Right lobe of liver (tissue), 6 donors: ENCODE measurements around the gene PRKAR1B. TPM values are rescaled to one million over a fixed set of nuclear protein-coding genes. Genes with fewer than 3 reads are reported as not detected.

ENCODE experiments used
- ATAC-seq, 4 donors: fragments of 200-7000 bp; cut with Tn5 transposase; one replicate each; pipeline ENCODE4 v1.9.1; 2020; ENCODE audit warnings: mild to moderate bottlenecking in 4 of 4, moderate library complexity in 4 of 4
- DNase-seq, 3 donors: peaks; one replicate each; pipeline ENCODE4 v3.0.0-alpha.2; 2020
- H3K27ac ChIP-seq, 3 donors: fragments of 200-600 bp; one replicate each; pipeline ENCODE4 v1.8.0; 2022
- H3K27me3 ChIP-seq, 2 donors: fragments of 200-600 bp; one replicate each; pipeline ENCODE4 v1.8.0; 2022
- H3K36me3 ChIP-seq, 4 donors: fragments of 200-600 bp; sonication (generic) in 1 of 4; one replicate each; pipeline versions ENCODE4 v1.5.1 to v1.8.0; 2017 to 2022; ENCODE audit warnings: control low read depth in 1 of 4
- H3K4me1 ChIP-seq, 4 donors: fragments of 200-600 bp; sonication (generic) in 1 of 4; one replicate each; pipeline versions ENCODE4 v1.5.1 to v1.8.0; 2017 to 2022; ENCODE audit warnings: control low read depth in 1 of 4
- H3K4me3 ChIP-seq, 3 donors: fragments of 200-600 bp; one replicate each; pipeline ENCODE4 v1.8.0; 2022
- H3K9me3 ChIP-seq, 4 donors: fragments of 200-600 bp; sonication (generic) in 1 of 4; one replicate each; pipeline versions ENCODE4 v1.5.1 to v1.8.0; 2017 to 2022; ENCODE audit warnings: control low read depth in 1 of 4
- POLR2A ChIP-seq: fragments of 450-650 bp; IDR thresholded peaks from one replicate; pipeline ENCODE4 v1.6.1; 2017; ENCODE audit warnings: antibody characterized with exemption, mild to moderate bottlenecking
- WGBS: methylation state at CpG from one replicate; pipeline ENCODE4 v1.1.6; 2018; ENCODE audit warnings: low coverage, low lambda C conversion rate; ENCODE audit not compliant: insufficient coverage; ENCODE audit errors: missing lambda C conversion rate; 5-methylcytosine and 5-hydroxymethylcytosine counted together
- intact Hi-C, 2 donors: fragments of 100-400 bp; cut with DNase I; formaldehyde crosslinking; loops; one replicate each; pipeline versions ENCODE4 v1.11.2 to v1.14.1; 2022
- total RNA-seq, 6 experiments: library from RNA; depleted of rRNA in 2 of 6; stranded (reverse); fragments of >200 nt in 2 of 6; fragmentation: NEBNext Ultra II Directional in 3 of 6; extraction: Animal tissue kit (Norgen Biotek cat#: 25700) in 3 of 6; gene quantifications; one replicate each; pipeline versions ENCODE4 v1.1.0 to v1.2.4, GENCODE V29; 2016 to 2023
- TF ChIP-seq, protein P1 (sequence below), 4 donors: fragments of 200-600 bp in 3 of 4; fragments of 450-650 bp in 1 of 4; IDR thresholded peaks; one replicate each; pipeline versions ENCODE4 v1.5.1 to v1.8.0; 2016 to 2022; ENCODE audit warnings: antibody characterized with exemption in 4 of 4, mild to moderate bottlenecking in 2 of 4
- donor health status: DM: no; HTN: yes; CAD: no.
- donor health status: DM: no; HTN: no; CAD: no.
- donor health status: DM: no; HTN: no; CAD: no.
- donor health status: DM: no; HTN: yes; CAD: no.
- donor health status: DM: no; HTN: yes; CAD: no.

The PRKAR1B gene
- total RNA-seq, 6 experiments from 2014 or later: 4.7 to 20.8 (median 11.3) TPM

DNA sequence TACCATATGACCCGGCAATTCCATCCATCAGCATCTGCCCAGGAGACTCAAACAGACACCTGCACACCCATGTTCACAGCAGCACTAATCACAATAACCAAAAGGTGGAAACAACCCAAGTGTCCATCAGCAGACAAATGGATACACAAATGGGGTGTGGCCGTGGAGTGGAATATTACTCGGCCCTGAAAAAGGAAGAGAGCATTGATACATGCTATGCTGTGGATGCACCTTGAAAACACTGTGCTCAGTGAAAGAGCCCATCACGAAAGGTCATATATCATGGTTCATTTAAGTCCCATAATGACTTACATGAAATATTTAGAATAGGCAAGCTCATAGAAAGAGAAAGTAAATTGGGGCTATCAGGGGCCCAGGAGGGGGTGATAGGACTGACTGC lies 58.1 kb downstream of the PRKAR1B start:
- Histone ChIP-seq H3K36me3 (no peaks in the 10 kb centered on the region), H3K4me1 (no peaks in the 10 kb centered on the region), H3K4me3 (no peak overlapping the region), H3K27me3 (no peaks in the 10 kb centered on the region), H3K9me3 (no peaks in the 10 kb centered on the region), H3K27ac (no peak overlapping the region)
- no peak for TF ChIP-seq POLR2A
- TF ChIP-seq, protein P1, sequence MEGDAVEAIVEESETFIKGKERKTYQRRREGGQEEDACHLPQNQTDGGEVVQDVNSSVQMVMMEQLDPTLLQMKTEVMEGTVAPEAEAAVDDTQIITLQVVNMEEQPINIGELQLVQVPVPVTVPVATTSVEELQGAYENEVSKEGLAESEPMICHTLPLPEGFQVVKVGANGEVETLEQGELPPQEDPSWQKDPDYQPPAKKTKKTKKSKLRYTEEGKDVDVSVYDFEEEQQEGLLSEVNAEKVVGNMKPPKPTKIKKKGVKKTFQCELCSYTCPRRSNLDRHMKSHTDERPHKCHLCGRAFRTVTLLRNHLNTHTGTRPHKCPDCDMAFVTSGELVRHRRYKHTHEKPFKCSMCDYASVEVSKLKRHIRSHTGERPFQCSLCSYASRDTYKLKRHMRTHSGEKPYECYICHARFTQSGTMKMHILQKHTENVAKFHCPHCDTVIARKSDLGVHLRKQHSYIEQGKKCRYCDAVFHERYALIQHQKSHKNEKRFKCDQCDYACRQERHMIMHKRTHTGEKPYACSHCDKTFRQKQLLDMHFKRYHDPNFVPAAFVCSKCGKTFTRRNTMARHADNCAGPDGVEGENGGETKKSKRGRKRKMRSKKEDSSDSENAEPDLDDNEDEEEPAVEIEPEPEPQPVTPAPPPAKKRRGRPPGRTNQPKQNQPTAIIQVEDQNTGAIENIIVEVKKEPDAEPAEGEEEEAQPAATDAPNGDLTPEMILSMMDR (IDR thresholded peaks at IDR 0.05): no peak
- intact Hi-C loops: no loop called here
- DNase-seq: no peak
- no peak for ATAC-seq
- 91% methylated on average over 1 of the region's 4 CpGs for WGBS

DNA sequence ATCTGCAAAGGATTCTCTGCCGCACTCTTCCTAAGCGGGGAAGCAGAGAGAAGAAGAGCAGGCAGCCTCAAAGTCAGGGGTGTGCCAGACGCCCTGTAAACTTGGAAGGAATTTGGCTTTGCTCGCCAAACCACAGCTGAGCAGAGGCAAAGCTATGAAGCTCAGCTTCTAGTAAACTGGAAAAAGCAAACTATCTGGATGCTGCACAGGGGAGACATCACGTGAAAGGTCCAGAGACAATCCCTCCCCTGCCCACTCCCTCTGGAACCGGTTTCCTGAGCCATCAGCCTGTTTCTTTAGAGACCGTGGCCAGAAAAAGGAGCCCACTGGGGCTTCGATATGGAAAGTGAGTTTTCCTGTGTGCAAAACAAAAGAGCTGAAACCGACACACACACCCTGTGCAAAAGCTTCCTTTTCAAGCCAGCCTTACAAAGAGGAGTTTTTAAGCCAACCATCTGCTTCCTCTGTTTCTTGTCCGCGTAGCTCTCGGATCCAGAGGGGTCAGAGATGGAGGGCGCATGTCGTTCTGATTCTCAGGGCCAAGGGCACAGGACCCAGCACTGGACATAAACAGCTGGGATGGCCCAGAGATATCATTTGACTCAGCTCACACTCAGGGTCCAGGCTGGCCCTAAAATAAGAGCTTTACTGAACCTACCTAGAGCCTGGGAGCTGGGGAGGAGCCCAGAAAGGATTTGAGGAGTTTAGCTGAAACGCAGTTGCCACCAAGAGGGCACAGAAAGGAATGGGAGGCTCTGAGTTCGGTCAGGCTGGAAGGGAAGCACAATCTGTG lies 58.7 kb downstream of the PRKAR1B start:
- intact Hi-C loops: no loop called here
- 40% methylated on average over 16 of the region's 16 CpGs for WGBS
- no peaks in the 10 kb centered on the region for H3K27me3 ChIP-seq
- no peaks in the 10 kb centered on the region for H3K4me1 ChIP-seq
- no peaks in the 10 kb centered on the region for H3K9me3 ChIP-seq
- ATAC-seq (peak; percentile 33 to 64 (median 50)), DNase-seq (peak in 1 of 3 donors; percentile 22)
- H3K4me3 ChIP-seq: no peak overlapping the region
- TF ChIP-seq, protein P1 (IDR thresholded peaks at IDR 0.05): no peak
- no peak for TF ChIP-seq POLR2A
- no peak overlapping the region for H3K27ac ChIP-seq
- no peaks in the 10 kb centered on the region for H3K36me3 ChIP-seq

DNA sequence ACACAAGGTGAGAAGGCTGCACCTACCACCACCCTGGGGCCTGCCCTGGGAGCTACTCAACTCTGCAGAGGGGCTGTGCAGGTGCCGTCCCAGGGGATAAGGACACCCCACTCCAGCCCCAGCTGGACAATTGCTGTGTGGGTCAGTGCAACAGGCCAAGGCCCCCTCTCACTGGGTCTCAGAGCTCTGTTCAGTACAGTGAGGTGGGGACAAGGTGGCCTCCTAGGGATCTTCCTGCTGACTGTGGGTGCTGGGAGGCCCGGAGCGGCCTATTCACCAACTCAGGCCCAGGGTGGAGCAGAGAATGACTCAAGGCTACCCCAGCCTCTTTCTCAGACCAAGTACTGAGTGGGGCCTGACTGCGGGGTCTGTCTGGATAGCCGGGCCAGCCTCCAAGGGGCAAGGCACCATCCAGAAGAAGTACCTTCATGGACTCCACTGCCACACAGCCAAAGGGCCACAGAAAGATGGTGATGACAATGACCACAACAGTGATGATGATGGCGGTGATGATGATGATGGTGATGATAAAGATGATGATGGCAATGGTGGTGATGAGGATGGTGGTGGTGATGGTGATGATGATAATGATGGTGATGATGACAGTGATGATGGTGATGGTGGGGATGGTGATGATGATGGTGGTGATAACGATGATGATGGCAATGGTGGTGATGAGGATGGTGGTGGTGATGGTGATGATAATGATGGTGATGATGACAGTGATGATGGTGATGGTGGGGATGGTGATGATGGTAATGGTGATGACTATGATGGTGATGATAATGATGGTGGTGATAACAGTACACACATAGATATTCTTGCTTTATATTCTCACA lies 60.4 kb downstream of the PRKAR1B start:
- H3K4me1 ChIP-seq: no peaks in the 10 kb centered on the region
- TF ChIP-seq POLR2A: no peak
- TF ChIP-seq, protein P1 (IDR thresholded peaks at IDR 0.05): no peak
- no peaks in the 10 kb centered on the region for H3K27me3 ChIP-seq
- 100% methylated on average over 4 of the region's 7 CpGs for WGBS
- H3K4me3 ChIP-seq: no peak overlapping the region
- no peaks in the 10 kb centered on the region for H3K9me3 ChIP-seq
- intact Hi-C loops: no loop called here
- ATAC-seq (no peak), DNase-seq (no peak)
- H3K36me3 ChIP-seq: no peaks in the 10 kb centered on the region
- H3K27ac ChIP-seq: no peak overlapping the region

DNA sequence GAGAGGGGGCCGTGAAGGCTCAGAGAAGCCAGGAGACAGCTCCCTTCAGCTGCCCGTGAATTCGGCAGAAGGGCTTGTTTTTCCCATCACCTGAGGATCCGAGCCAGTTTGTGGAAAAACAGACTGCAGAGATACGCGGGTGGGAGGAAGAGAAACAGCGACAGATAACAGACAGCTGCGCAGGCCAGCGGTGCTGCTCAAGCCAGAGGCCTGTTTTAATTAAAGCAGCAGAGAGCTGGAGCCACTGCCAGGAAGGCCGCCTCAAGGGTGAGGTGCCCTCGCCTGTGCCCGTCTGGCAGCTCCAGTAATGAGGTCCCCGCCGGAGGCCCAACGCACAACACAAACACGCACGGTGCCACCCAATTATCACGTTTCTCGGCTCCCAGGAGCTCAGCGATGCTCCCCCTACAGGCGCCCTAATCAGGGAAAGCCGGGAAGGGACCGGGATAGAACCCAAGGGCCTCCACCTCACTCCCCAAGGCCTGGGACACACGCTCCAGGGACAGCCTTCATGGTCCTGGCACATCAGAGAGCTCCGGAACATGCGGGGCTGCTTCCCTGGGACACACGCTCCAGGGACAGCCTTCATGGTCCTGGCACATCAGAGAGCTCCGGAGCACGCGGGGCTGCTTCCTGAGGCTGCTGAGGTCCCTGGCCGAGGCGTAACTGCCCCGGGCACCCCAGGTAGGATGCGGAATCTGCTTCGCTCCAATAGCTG lies 61.2 kb downstream of the PRKAR1B start:
- peak in 1 of 3 donors; percentile 53 for DNase-seq
- H3K9me3 ChIP-seq: no peaks in the 10 kb centered on the region
- no peaks in the 10 kb centered on the region for H3K36me3 ChIP-seq
- H3K27ac ChIP-seq: no peak overlapping the region
- ATAC-seq: peak in 1 of 4 donors; percentile 16
- intact Hi-C loops: no loop called here
- H3K4me1 ChIP-seq: no peaks in the 10 kb centered on the region
- H3K4me3 ChIP-seq: no peak overlapping the region
- no peak for TF ChIP-seq POLR2A
- TF ChIP-seq, protein P1 (IDR thresholded peaks at IDR 0.05): peak in 1 of 4 donors; percentile 10
- WGBS: 81% methylated on average over 20 of the region's 35 CpGs
- H3K27me3 ChIP-seq: no peaks in the 10 kb centered on the region
